D341Med (cell line): Measurements from ENCODE around the gene CDK1.
"Not testable (repeated sequence)": the region's sequence is repeated elsewhere in the genome, so short reads cannot be mapped to it uniquely, and the experiment has no call there.

Experiments
- DNase-seq: peaks from one replicate; pipeline ENCODE4 v3.0.0; 2012; ENCODE audit warnings: low spot score

CDK1 gene

GRCh38 chr10:60816628-60817397 is 38.5 kb downstream of the CDK1 start:
- peak; percentile 79 for DNase-seq

GRCh38 chr10:60817398-60817805 is 39.1 kb downstream of the CDK1 start:
- no peak for DNase-seq

GRCh38 chr10:60818134-60818770 is 40.0 kb downstream of the CDK1 start:
- DNase-seq: no peak

- DNase-seq: no peak
Measured at GRCh38 chr10:60819271-60819670, 41.0 kb downstream of the CDK1 start.

GRCh38 chr10:60820093-60820754 is 41.9 kb downstream of the CDK1 start:
- DNase-seq: no peak

- no peak for DNase-seq
Measured at GRCh38 chr10:60821656-60822055, 43.4 kb downstream of the CDK1 start.

GRCh38 chr10:60822809-60823208 is 44.5 kb downstream of the CDK1 start:
- no peak for DNase-seq

- DNase-seq: no peak
Measured at GRCh38 chr10:60823324-60823723, 45.0 kb downstream of the CDK1 start.

GRCh38 chr10:60825520-60825919 is 47.2 kb downstream of the CDK1 start:
- no peak for DNase-seq

GRCh38 chr10:60827791-60828488 is 49.7 kb downstream of the CDK1 start:
- DNase-seq: no peak

GRCh38 chr10:60828489-60828852 is 50.2 kb downstream of the CDK1 start:
- DNase-seq: no peak

GRCh38 chr10:60832136-60832535 is 53.9 kb downstream of the CDK1 start:
- not testable (repeated sequence) for DNase-seq

- no peak for DNase-seq
Measured at GRCh38 chr10:60834401-60834800, 56.1 kb downstream of the CDK1 start.

- no peak for DNase-seq
Measured at GRCh38 chr10:60835049-60835448, 56.8 kb downstream of the CDK1 start.

- not testable (repeated sequence) for DNase-seq
Measured at GRCh38 chr10:60841227-60841626, 62.9 kb downstream of the CDK1 start.

- DNase-seq: no peak
Measured at GRCh38 chr10:60842694-60843093, 64.4 kb downstream of the CDK1 start.
